ENCODE measurements around the gene MSRB3.

- TF ChIP-seq POLR2A (IDR thresholded peaks at IDR 0.05) (no peak), CTCF (IDR thresholded peaks at IDR 0.05) (no peak)
These were observed 220.7 kb downstream of the MSRB3 start for GRCh38 chr12:65499167-65499566.
